DMS114 treated with DMSO at 0.1 percent for 48 hours (cell line): ENCODE data around the gene C6orf132.
"Not testable (repeated sequence)": the region's sequence is repeated elsewhere in the genome, so short reads cannot be mapped to it uniquely, and the experiment has no call there.

ENCODE experiments used
- DNase-seq: peaks from one replicate; lab custom pipeline; 2025; ENCODE audit not compliant: unreplicated experiment; lab: John Stamatoyannopoulos, UW

C6orf132 gene

GRCh38 chr6:42159431-42160024, 17.1 kb upstream of the C6orf132 start:
- DNase-seq: no peak

GRCh38 chr6:42158631-42159030, 16.2 kb upstream of the C6orf132 start:
- no peak for DNase-seq

DNA sequence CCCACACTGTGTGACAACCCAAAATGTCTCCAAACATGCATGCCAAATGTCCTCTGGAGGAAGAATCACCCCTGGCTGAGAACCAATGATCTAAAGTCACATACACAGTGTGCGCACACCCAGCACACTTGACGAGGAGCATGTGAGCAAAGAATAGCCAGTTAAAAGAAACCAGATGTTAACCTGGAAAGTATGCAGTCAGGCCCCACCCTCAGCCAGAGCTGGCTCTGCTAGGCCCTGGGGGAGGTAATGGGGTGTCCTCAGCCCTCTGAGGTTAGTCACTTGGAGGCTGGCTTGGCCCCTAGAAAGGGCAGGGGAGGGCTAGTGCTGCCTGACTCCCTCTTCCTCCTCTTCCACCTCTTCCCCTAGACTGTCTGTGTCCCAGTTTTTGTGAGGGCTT, 15.6 kb upstream of the C6orf132 start:
- no peak for DNase-seq

- no peak for DNase-seq
Observed at GRCh38 chr6:42156638-42157037, 14.2 kb upstream of the C6orf132 start.

GRCh38 chr6:42155293-42155692, 12.9 kb upstream of the C6orf132 start:
- DNase-seq: no peak

DNA sequence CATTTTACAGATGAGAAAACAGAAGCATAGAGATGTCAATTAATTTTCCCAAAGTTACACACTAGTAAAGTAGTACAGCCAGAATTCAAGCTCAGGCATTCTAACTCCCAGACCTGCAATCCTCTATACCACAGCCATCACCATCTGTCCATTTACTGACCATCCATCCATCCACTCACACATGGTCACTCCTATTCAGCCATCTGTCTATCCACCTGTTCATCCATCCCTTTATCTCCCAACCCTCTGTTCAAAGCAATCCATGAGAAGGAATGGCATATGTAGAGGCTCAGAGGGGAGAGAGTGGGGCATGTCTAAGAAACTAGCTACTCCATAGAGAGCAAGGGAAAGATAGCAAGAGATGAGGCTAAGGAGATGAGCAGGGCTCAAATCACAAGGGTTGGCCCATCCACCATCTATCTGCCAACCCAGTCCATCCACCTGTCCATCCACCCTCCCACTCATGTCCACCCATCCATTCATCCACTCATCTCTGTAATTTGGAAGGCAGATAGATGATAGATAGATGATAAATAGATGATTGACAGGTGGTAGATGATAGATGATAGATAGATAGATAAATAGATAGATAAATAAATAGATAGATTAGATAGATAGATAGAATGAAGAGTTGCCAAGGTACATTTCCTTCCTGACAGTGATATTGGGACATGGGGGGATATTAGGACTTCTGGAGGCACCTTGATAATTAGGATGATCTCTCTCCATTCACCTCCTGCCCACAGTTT, 12.2 kb upstream of the C6orf132 start:
- DNase-seq: no peak

- DNase-seq: no peak
Observed at GRCh38 chr6:42153921-42154320, 11.5 kb upstream of the C6orf132 start.

- not testable (repeated sequence) for DNase-seq
Observed at GRCh38 chr6:42152528-42153213, 10.3 kb upstream of the C6orf132 start.

DNA sequence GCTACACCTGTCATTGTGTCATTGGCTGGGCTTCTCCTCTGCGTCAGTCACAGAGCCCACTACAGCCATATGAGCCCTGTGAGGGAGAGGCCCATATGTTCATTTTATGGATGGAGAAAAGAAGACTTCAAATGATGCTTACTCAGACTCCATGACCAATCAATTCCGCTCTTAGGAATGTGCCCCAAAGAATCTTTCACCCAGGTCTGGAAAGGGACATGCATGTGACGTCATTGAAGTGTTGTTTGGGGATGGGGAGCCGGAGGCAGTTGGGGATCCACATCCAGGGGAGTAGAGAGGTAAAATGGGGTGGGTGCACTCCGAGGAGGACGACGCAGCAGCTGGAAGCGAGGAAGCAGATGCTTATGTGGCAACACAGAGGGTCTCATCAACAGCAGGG, 9.6 kb upstream of the C6orf132 start:
- DNase-seq: no peak

DNA sequence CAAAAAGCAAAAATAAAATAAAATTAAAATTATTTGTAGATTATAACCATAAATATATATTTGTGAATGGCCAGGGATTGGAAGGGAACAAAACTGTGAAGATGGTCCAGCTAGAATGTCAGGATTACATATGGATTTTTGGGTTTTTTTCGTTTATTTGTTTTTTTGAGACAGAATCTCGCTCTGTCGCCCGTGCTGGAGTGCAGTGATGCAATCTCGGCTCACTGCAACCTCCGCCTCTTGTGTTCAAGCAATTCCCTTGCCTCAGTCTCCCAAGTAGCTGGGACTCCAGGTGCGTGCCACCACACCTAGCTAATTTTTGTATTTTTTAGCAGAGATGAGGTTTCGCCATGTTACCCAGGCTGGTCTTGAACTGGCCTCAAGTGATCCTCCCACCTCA, 7.8 kb upstream of the C6orf132 start:
- no peak for DNase-seq

DNA sequence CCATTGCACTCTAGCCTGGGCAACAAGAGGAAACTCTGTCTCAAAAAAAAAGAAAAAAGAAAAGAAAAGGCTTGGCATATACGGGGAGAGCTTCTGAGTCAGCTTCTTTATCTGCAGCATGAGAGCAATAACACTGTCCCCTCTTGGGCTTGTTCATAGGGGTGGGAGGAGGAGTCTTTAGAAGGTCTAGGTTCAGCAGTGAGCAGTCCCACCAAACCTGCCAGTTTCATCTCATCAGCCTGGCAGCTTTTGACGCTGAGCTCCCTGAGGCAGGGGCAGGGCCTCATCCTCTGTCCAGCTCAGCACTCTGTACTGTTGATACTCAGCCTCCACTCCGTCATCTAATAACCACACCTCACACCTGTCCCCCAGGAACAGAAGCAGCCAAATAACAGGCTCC, 5.6 kb upstream of the C6orf132 start:
- DNase-seq: no peak

DNA sequence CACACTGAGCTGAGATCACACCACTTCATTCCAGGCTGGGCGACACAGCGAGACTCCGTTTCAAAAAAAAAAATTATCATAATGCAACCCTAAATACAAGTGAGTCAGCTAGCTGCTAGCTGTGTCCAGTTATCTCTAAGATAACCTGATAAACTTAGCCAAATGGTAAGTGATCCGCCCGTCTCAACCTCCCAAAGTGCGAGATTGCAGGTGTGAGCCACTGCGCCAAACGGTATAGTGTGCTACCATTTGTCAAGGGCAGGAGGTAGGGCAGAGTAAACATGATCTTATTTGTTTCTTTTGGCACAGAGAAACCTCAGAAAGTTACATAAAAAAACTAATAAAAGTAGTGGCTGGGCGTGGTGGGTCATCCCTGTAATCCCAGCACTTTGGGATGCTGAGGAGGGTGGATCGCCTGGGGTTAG, 4.7 kb upstream of the C6orf132 start:
- DNase-seq: no peak

DNA sequence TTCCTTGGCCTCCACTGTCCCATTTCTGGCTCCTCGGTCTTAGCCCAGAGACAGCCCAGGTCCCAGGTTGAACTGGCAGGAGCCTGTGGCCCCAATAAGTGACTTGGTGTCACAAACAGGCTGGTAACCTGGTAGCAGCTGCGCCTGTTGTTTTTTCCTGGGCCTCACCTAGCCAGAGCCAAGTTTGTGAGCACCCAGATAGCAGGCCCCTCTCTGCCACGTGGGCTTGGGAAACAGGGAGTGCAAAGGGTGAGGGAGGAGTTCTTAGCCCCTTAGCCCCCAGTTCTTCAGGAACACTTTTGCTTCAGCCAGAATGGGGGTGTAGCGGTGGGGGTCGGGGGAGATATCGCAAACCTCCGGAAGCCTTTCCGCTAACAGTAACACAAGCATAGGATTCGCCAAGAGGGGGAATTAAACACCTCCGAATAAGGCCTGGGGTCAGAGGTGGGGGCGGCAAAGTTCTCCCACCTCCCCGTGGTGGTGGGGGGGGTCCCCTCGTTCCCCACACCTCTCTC, 760 bp downstream of the C6orf132 start:
- no peak for DNase-seq

- DNase-seq: no peak
Observed at GRCh38 chr6:42140756-42141602, 1.4 kb downstream of the C6orf132 start.

DNA sequence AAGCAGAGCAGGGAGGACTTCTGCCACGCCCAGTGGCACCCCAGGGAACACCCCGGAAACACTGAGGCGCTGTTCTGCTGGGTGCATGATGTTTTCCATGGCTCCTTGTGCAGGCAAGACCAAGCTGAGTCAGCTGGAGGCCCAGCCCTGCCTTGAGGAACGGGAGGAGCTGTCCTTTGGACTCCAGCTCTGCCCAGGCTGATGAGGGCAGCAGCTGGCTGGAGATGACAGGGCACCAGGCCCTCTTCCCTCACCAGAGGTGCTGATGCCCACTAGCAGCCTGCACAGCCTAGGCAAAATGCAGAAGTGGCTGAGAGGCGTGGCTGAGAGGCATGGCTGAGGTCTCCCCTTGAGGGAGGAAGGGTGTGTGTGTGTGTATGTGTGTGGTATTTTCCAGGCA, 2.4 kb downstream of the C6orf132 start:
- no peak for DNase-seq

- DNase-seq: no peak
Observed at GRCh38 chr6:42138630-42139619, 3.5 kb downstream of the C6orf132 start.

DNA sequence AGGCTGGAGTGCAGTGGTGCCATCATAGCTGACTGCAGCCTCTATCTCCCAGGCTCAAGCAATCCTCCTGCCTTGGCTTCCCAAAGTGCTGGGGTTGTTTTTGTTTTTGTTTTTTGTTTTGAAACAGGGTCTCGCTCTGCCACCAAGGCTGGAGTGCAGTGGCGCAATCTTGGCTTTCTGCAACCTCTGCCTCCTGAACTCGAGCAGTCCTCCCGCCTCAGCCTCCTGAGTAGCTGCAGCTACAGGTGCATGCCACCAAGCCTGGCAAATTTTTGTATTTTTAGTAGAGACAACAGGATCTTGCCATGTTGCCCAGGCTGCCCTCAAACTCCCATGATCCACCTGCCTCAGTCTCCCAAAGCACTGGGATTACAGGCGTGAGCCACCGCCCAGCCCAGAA, 4.2 kb downstream of the C6orf132 start:
- no peak for DNase-seq

GRCh38 chr6:42137194-42137753, 5.1 kb downstream of the C6orf132 start:
- no peak for DNase-seq

DNA sequence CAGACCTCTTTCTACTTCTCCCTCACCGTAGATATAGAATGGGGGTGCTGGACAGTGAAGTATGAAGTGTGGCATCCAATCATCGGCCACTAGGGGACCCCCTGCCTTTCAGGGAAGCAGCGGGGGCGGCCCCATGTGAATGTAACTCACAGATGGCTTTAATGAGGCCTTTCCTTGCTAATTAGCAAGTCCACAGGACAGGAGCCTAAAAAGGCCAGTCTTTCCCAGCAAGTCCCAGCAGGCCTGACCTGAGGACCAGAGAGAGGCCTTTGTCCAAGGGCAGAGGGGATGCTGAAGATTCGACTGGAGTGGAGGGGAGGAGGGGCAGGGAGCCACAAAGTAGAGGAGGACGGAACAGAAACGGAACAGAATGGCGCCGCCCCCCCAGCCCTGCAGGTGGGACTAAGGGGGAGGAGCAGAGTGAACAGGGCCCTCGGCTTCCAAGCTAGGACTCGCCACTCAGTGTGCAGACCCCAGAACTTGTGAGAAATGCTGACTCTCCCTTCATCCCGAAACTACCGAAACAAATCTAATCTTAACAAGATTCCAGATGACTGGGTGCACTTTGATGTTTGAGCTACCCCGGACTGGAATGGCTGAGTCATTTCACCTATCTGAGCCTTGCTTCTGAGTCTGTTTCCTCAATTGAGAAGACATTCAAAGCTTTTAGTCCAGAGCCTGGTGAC, 5.8 kb downstream of the C6orf132 start:
- no peak for DNase-seq
